SHP77 (cell line): ENCODE results near the gene NT5C2.
"Not testable (repeated sequence)": the region's sequence is repeated elsewhere in the genome, so short reads cannot be mapped to it uniquely, and the experiment has no call there.

Source experiments
- DNase-seq, 2 experiments: peaks; one replicate each; lab custom pipeline; 2025; lab: John Stamatoyannopoulos, UW

Gene NT5C2

GRCh38 chr10:103163766-103164403 lies 29.2 kb downstream of the NT5C2 start:
- DNase-seq, result not testable (repeated sequence)

- DNase-seq, result no peak
These were observed 35.8 kb downstream of the NT5C2 start for GRCh38 chr10:103157246-103157645.

GRCh38 chr10:103155471-103156085 lies 37.5 kb downstream of the NT5C2 start:
- DNase-seq, result no peak

GRCh38 chr10:103154521-103155299 lies 38.4 kb downstream of the NT5C2 start:
- no peak for DNase-seq

GRCh38 chr10:103153302-103154197 lies 39.5 kb downstream of the NT5C2 start:
- no peak for DNase-seq

GRCh38 chr10:103149991-103150622 lies 43.0 kb downstream of the NT5C2 start:
- no peak for DNase-seq

GRCh38 chr10:103147645-103148044 lies 45.4 kb downstream of the NT5C2 start:
- no peak for DNase-seq

GRCh38 chr10:103145860-103146466 lies 47.1 kb downstream of the NT5C2 start:
- DNase-seq, result no peak

- no peak for DNase-seq
These were observed 48.0 kb downstream of the NT5C2 start for GRCh38 chr10:103145046-103145445.

GRCh38 chr10:103144041-103144440 lies 49.0 kb downstream of the NT5C2 start:
- no peak for DNase-seq

- DNase-seq, result not testable (repeated sequence)
These were observed 49.4 kb downstream of the NT5C2 start for GRCh38 chr10:103143641-103144040.

GRCh38 chr10:103141950-103142349 lies 51.1 kb downstream of the NT5C2 start:
- no peak for DNase-seq

GRCh38 chr10:103140469-103140868 lies 52.6 kb downstream of the NT5C2 start:
- no peak for DNase-seq

- DNase-seq, result no peak
These were observed 53.3 kb downstream of the NT5C2 start for GRCh38 chr10:103139803-103140202.

- DNase-seq, result not testable (repeated sequence)
These were observed 57.9 kb downstream of the NT5C2 start for GRCh38 chr10:103135168-103135567.

- DNase-seq, result no peak
These were observed 62.2 kb downstream of the NT5C2 start for GRCh38 chr10:103130910-103131309.

GRCh38 chr10:103130180-103130579 lies 62.9 kb downstream of the NT5C2 start:
- DNase-seq, result not testable (repeated sequence)

GRCh38 chr10:103127241-103127640 lies 65.8 kb downstream of the NT5C2 start:
- no peak for DNase-seq

GRCh38 chr10:103125323-103126267 lies 67.5 kb downstream of the NT5C2 start:
- DNase-seq, result no peak
